Esophagus muscularis mucosa (tissue), 4 donors: ENCODE data around the gene WASF2. TPM values are rescaled to one million over a fixed set of nuclear protein-coding genes. Genes with fewer than 3 reads are reported as not detected.

Experiments
- DNase-seq: peaks from one replicate; pipeline ENCODE4 v3.0.0-alpha.2; 2017; ENCODE audit errors: extremely low spot score
- H3K27ac ChIP-seq, 4 donors: fragments of 200-600 bp; sonication (generic); replicated peaks in 1 of 4; 1 replicate in 3 of 4; 2 replicates in 1 of 4; pipeline ENCODE4 v1.5.1; 2016 to 2019; ENCODE audit warnings: mild to moderate bottlenecking in 1 of 4
- H3K27me3 ChIP-seq, 4 donors: fragments of 200-600 bp; sonication (generic); one replicate each; pipeline versions ENCODE4 v1.5.1 to v1.6.0; 2016 to 2019
- H3K36me3 ChIP-seq, 4 donors: fragments of 200-600 bp; sonication (generic); one replicate each; pipeline ENCODE4 v1.5.1; 2016 to 2019
- H3K4me1 ChIP-seq, 4 donors: fragments of 200-600 bp; sonication (generic); one replicate each; pipeline ENCODE4 v1.5.1; 2016 to 2019
- H3K4me3 ChIP-seq, 4 donors: fragments of 200-600 bp; sonication (generic); 1 replicate in 2 of 4; 2 replicates in 2 of 4; pipeline ENCODE4 v1.5.1; 2016 to 2019; ENCODE audit warnings: mild to moderate bottlenecking in 4 of 4, moderate library complexity in 1 of 4
- H3K9me3 ChIP-seq, 4 donors: fragments of 200-600 bp; sonication (generic); 1 replicate in 3 of 4; 2 replicates in 1 of 4; pipeline ENCODE4 v1.5.1; 2016 to 2019
- CTCF ChIP-seq, 3 experiments: fragments of 200-600 bp in 2 of 3; fragments of 450-650 bp in 1 of 3; sonication (generic) in 2 of 3; IDR thresholded peaks; one replicate each; pipeline ENCODE4 v1.5.1; 2017 to 2019; ENCODE audit warnings: antibody characterized with exemption in 3 of 3, mild to moderate bottlenecking in 2 of 3, moderate library complexity in 1 of 3
- EP300 ChIP-seq: sonication (generic); formaldehyde crosslinking; IDR thresholded peaks from one replicate; pipeline ENCODE4 v1.6.1; 2017; ENCODE audit warnings: antibody characterized with exemption
- POLR2A ChIP-seq: fragments of 450-650 bp; IDR thresholded peaks from one replicate; pipeline ENCODE4 v1.6.1; 2017; ENCODE audit warnings: antibody characterized with exemption, moderate library complexity, mild to moderate bottlenecking, low read depth
- POLR2AphosphoS5 ChIP-seq, 2 donors: sonication (generic); formaldehyde crosslinking; IDR thresholded peaks; one replicate each; pipeline ENCODE4 v1.6.1; 2017; ENCODE audit warnings: antibody characterized with exemption in 2 of 2
- WGBS: methylation state at CpG from one replicate; pipeline ENCODE4 v1.1.5; 2018; 5-methylcytosine and 5-hydroxymethylcytosine counted together
- intact Hi-C: fragments of 100-400 bp; cut with DNase I; formaldehyde crosslinking; loops from one replicate; pipeline ENCODE4 v1.15.1; 2023
- total RNA-seq, 4 donors: library from RNA; depleted of rRNA; stranded (reverse); fragments of >200 nt; gene quantifications; one replicate each; pipeline versions ENCODE4 v1.1.0 to v1.2.1, GENCODE V29; 2016

Gene WASF2
- total RNA-seq, 4 donors from 2014 or later, result 78.5 to 141 (median 101) TPM

- intact Hi-C loops, result loop anchor here (10.0 kb wide), 1 partner anchor 47 kb away; no protein-coding TSS in a partner anchor
- no peaks in the 10 kb centered on the region for H3K9me3 ChIP-seq
- 86% methylated on average over 14 of the region's 18 CpGs for WGBS
- DNase-seq, result no peak
- H3K36me3 ChIP-seq, result no peaks in the 10 kb centered on the region
- peaks cover 0 to 19% (median 4%) of the 10 kb centered on the region in 4 donors for H3K27me3 ChIP-seq
- H3K4me1 ChIP-seq, result peaks cover 5 to 10% (median 7%) of the 10 kb centered on the region in 4 donors
- no peak overlapping the region for H3K4me3 ChIP-seq
- H3K27ac ChIP-seq, result no peak overlapping the region
- TF ChIP-seq CTCF (IDR thresholded peaks at IDR 0.05) (no peak), POLR2A (no peak), POLR2AphosphoS5 (IDR thresholded peaks at IDR 0.05) (no peak), EP300 (no peak)
These were observed 107.8 kb downstream of the WASF2 start for GRCh38 chr1:27381969-27382762.

- Histone ChIP-seq H3K27me3 (peaks cover 0 to 19% (median 4%) of the 10 kb centered on the region in 4 donors), H3K27ac (no peak overlapping the region), H3K36me3 (no peaks in the 10 kb centered on the region), H3K9me3 (no peaks in the 10 kb centered on the region), H3K4me1 (peaks cover 5 to 10% (median 7%) of the 10 kb centered on the region in 4 donors), H3K4me3 (no peak overlapping the region)
- intact Hi-C loops, result loop anchor here (10.0 kb wide), 1 partner anchor 46 kb away; no protein-coding TSS in a partner anchor
- no peak for DNase-seq
- TF ChIP-seq POLR2AphosphoS5 (IDR thresholded peaks at IDR 0.05), result no peak
- no peak for TF ChIP-seq EP300
- TF ChIP-seq CTCF (IDR thresholded peaks at IDR 0.05), result no peak
- TF ChIP-seq POLR2A, result no peak
- 81% methylated on average over 10 of the region's 12 CpGs for WGBS
These were observed 108.9 kb downstream of the WASF2 start for GRCh38 chr1:27380766-27381733.

- Histone ChIP-seq H3K27me3 (peaks cover 0 to 19% (median 4%) of the 10 kb centered on the region in 4 donors), H3K4me1 (peaks cover 5 to 10% (median 7%) of the 10 kb centered on the region in 4 donors), H3K27ac (no peak overlapping the region), H3K36me3 (no peaks in the 10 kb centered on the region), H3K4me3 (no peak overlapping the region), H3K9me3 (no peaks in the 10 kb centered on the region)
- no peak for DNase-seq
- 100% methylated on average over 2 of the region's 4 CpGs for WGBS
- TF ChIP-seq POLR2AphosphoS5 (IDR thresholded peaks at IDR 0.05) (no peak), POLR2A (no peak), CTCF (IDR thresholded peaks at IDR 0.05) (no peak), EP300 (no peak)
- intact Hi-C loops, result loop anchor here (10.0 kb wide), 1 partner anchor 45 kb away; no protein-coding TSS in a partner anchor
These were observed 109.7 kb downstream of the WASF2 start for GRCh38 chr1:27380224-27380623.

- intact Hi-C loops, result loop anchor here (10.0 kb wide), 1 partner anchor 45 kb away; no protein-coding TSS in a partner anchor
These were observed 110.3 kb downstream of the WASF2 start for GRCh38 chr1:27379564-27380122.

More at GRCh38 chr1:27379564-27380122, 110.3 kb downstream of the WASF2 start:
- DNase-seq, result no peak
- H3K36me3 ChIP-seq, result no peaks in the 10 kb centered on the region
- no peaks in the 10 kb centered on the region for H3K9me3 ChIP-seq
- TF ChIP-seq POLR2AphosphoS5 (IDR thresholded peaks at IDR 0.05) (no peak), EP300 (no peak), CTCF (IDR thresholded peaks at IDR 0.05) (no peak), POLR2A (no peak)
- H3K27me3 ChIP-seq, result peaks cover 0 to 19% (median 4%) of the 10 kb centered on the region in 4 donors
- no peak overlapping the region for H3K27ac ChIP-seq
- H3K4me3 ChIP-seq, result no peak overlapping the region
- H3K4me1 ChIP-seq, result peaks cover 5 to 10% (median 7%) of the 10 kb centered on the region in 4 donors
- WGBS, result 70% methylated on average over 2 of the region's 11 CpGs
